ENCODE data around the gene SPINT2. TPM values are rescaled to one million over a fixed set of nuclear protein-coding genes. Genes with fewer than 3 reads are reported as not detected.
"Not testable (repeated sequence)": the region's sequence is repeated elsewhere in the genome, so short reads cannot be mapped to it uniquely, and the experiment has no call there.

The SPINT2 gene
- total RNA-seq, 4 donors from 2014 or later, result 11.8 to 72.8 (median 29.4) TPM

GRCh38 chr19:38337360-38337653 is 72.9 kb downstream of the SPINT2 start:
- intact Hi-C loops (cut with DNase I; ENCODE audit: low total_unique reads), result loop anchor here (5.0 kb wide), 1 partner anchor 35 kb away; the partner anchor contains the start of gene PSMD8
- peak overlapping the region in 1 of 2 donors; percentile 96 for H3K27ac ChIP-seq
- DNase-seq, result no peak

GRCh38 chr19:38339011-38339410 is 74.6 kb downstream of the SPINT2 start:
- not testable (repeated sequence) for H3K4me1 ChIP-seq, H3K9me3 ChIP-seq, H3K36me3 ChIP-seq, DNase-seq, H3K4me3 ChIP-seq, H3K27ac ChIP-seq, H3K27me3 ChIP-seq
- intact Hi-C loops (cut with DNase I; ENCODE audit: low total_unique reads), result loop anchor here (5.0 kb wide), 1 partner anchor 33 kb away; the partner anchor contains the start of gene PSMD8

More at GRCh38 chr19:38337360-38337653, 72.9 kb downstream of the SPINT2 start:
- Histone ChIP-seq H3K36me3 (no peaks in the 10 kb centered on the region), H3K27me3 (no peaks in the 10 kb centered on the region), H3K9me3 (no peaks in the 10 kb centered on the region), H3K4me3 (peak overlapping the region; percentile 62 to 69), H3K4me1 (peaks cover 0 to 6% of the 10 kb centered on the region in 2 donors)
- TF ChIP-seq CTCF (IDR thresholded peaks at IDR 0.05) (no peak), POLR2A (IDR thresholded peaks at IDR 0.05) (no peak)

- Histone ChIP-seq H3K27me3 (no peaks in the 10 kb centered on the region), H3K9me3 (no peaks in the 10 kb centered on the region), H3K36me3 (no peaks in the 10 kb centered on the region), H3K27ac (no peak overlapping the region), H3K4me1 (peaks cover 0 to 6% of the 10 kb centered on the region in 2 donors), H3K4me3 (no peak overlapping the region)
- intact Hi-C loops (cut with DNase I; ENCODE audit: low total_unique reads), result no loop called here
- TF ChIP-seq CTCF (IDR thresholded peaks at IDR 0.05) (no peak), POLR2A (IDR thresholded peaks at IDR 0.05) (no peak)
- no peak for DNase-seq
These were observed 76.6 kb downstream of the SPINT2 start for GRCh38 chr19:38340927-38341326.

Small RNA genes lying within 50 kb of the gene (small RNA-seq; reads per million reads assigned to genes)
- not detected for gene RF00019

Other genes starting within 250 kb of the SPINT2 start
- gene DPF1, start 40.4 kb upstream of the SPINT2 start, total RNA-seq, result 1 to 10 TPM in 1 of 4 donors, under 1 TPM in 1, not detected in 2; 0.85 to 4.2 TPM
- 100 to 1,000 TPM in 3 of 4 donors, 1 to 10 TPM in 1; 9.3 to 225 (median 172) TPM for gene PPP1R14A, start 8.2 kb upstream of the SPINT2 start, total RNA-seq
- gene C19orf33, start 39.7 kb downstream of the SPINT2 start, total RNA-seq, result 10 to 100 TPM in 1 of 4 donors, 1 to 10 TPM in 2, not detected in 1; 2.9 to 15.3 (median 4.1) TPM
- gene YIF1B, start 51.4 kb downstream of the SPINT2 start, total RNA-seq, result 10 to 100 TPM in 3 of 4 donors, 1 to 10 TPM in 1; 6.4 to 31.7 (median 21.5) TPM
- 10 to 100 TPM in 1 of 4 donors, 1 to 10 TPM in 2, under 1 TPM in 1; 0.59 to 60.6 (median 4.3) TPM for gene KCNK6, start 55.3 kb downstream of the SPINT2 start, total RNA-seq
- 10 to 100 TPM in 3 of 4 donors, not detected in 1; 10.6 to 95.3 (median 19.3) TPM for gene CATSPERG, start 71.3 kb downstream of the SPINT2 start, total RNA-seq
- 100 to 1,000 TPM in 3 of 4 donors, 10 to 100 TPM in 1; 67.4 to 156 (median 128) TPM for gene PSMD8, start 110.0 kb downstream of the SPINT2 start, total RNA-seq
- under 1 TPM in 1 of 4 donors, not detected in 3; 0.82 TPM for gene GGN, start 123.5 kb downstream of the SPINT2 start, total RNA-seq
- 1 to 10 TPM in 1 of 4 donors, under 1 TPM in 1, not detected in 2; 0.88 to 5.7 TPM for gene SPRED3, start 124.1 kb downstream of the SPINT2 start, total RNA-seq
- gene FAM98C, start 138.5 kb downstream of the SPINT2 start, total RNA-seq, result 10 to 100 TPM in 2 of 4 donors, 1 to 10 TPM in 2; 2.1 to 21.1 (median 11.7) TPM
- 1 to 10 TPM in 2 of 4 donors, under 1 TPM in 1, not detected in 1; under 0.01 to 2.0 (median 1.5) TPM for gene RASGRP4, start 161.6 kb downstream of the SPINT2 start, total RNA-seq
- 1 to 10 TPM in 2 of 4 donors, under 1 TPM in 1, not detected in 1; under 0.01 to 6.2 (median 3.5) TPM for gene RYR1, start 169.1 kb downstream of the SPINT2 start, total RNA-seq